T-helper 1 cell treated with Interleukin-12 subunit alpha and Interleukin-12 subunit beta and Interleukin-4 antibody, amounts not matched to agents 30 ng/mL and 1 ng/mL, for 36 hours (primary cell): ENCODE measurements around the gene SIRPG. TPM values are rescaled to one million over a fixed set of nuclear protein-coding genes. Genes with fewer than 3 reads are reported as not detected.
"Not testable (repeated sequence)": the region's sequence is repeated elsewhere in the genome, so short reads cannot be mapped to it uniquely, and the experiment has no call there.

Source experiments
- intact Hi-C: fragments of 100-400 bp; cut with micrococcal nuclease; formaldehyde crosslinking; loops from one replicate; pipeline ENCODE4 v1.15.1; 2024
- total RNA-seq: library from RNA; stranded (reverse); gene quantifications from 2 replicates; pipeline ENCODE4 v1.2.3, GENCODE V29; 2022

The SIRPG gene
- 70.5 and 70.7 TPM in 2 replicates for total RNA-seq

- intact Hi-C loops: loop anchor here (1.0 to 10.0 kb wide), 7 partner anchors 15 to 823 kb away; partner anchors contain the start of genes FAM110A, NSFL1C, SIRPB1 and STK35
Observed at GRCh38 chr20:1657556-1658334, at the start of gene SIRPG. Gene SIRPG, minus strand, starts transcription at chr20:1657779. Its CDS starts 65 bp downstream, at chr20:1657714.

- intact Hi-C loops: not testable (repeated sequence)
Observed at GRCh38 chr20:1706887-1707286, 49.3 kb upstream of the SIRPG start.

- intact Hi-C loops: no loop called here
Observed at GRCh38 chr20:1706079-1706478, 48.5 kb upstream of the SIRPG start.

GRCh38 chr20:1702855-1703254 is 45.3 kb upstream of the SIRPG start:
- intact Hi-C loops: no loop called here

GRCh38 chr20:1702328-1702727 is 44.7 kb upstream of the SIRPG start:
- intact Hi-C loops: no loop called here

GRCh38 chr20:1700990-1701389 is 43.4 kb upstream of the SIRPG start:
- intact Hi-C loops: no loop called here

GRCh38 chr20:1697592-1697991 is 40.0 kb upstream of the SIRPG start:
- intact Hi-C loops: no loop called here

GRCh38 chr20:1696521-1697209 is 39.1 kb upstream of the SIRPG start:
- intact Hi-C loops: loop anchor here (1.0 kb wide), 1 partner anchor 22 kb away; no protein-coding TSS in a partner anchor

GRCh38 chr20:1694672-1695071 is 37.1 kb upstream of the SIRPG start:
- intact Hi-C loops: no loop called here

- intact Hi-C loops: no loop called here
Observed at GRCh38 chr20:1693427-1693826, 35.8 kb upstream of the SIRPG start.

- intact Hi-C loops: loop anchor here (5.0 to 10.0 kb wide), 3 partner anchors 37 to 835 kb away; no protein-coding TSS in a partner anchor
Observed at GRCh38 chr20:1689721-1690120, 32.1 kb upstream of the SIRPG start.

GRCh38 chr20:1688886-1689538 is 31.4 kb upstream of the SIRPG start:
- intact Hi-C loops: loop anchor here (5.0 to 10.0 kb wide), 3 partner anchors 37 to 836 kb away; no protein-coding TSS in a partner anchor

GRCh38 chr20:1687053-1687452 is 29.5 kb upstream of the SIRPG start:
- intact Hi-C loops: loop anchor here (5.0 to 10.0 kb wide), 3 partner anchors 35 to 838 kb away; no protein-coding TSS in a partner anchor

GRCh38 chr20:1686151-1686748 is 28.7 kb upstream of the SIRPG start:
- intact Hi-C loops: loop anchor here (1.0 to 10.0 kb wide), 4 partner anchors 12 to 839 kb away; no protein-coding TSS in a partner anchor

- intact Hi-C loops: loop anchor here (1.0 to 10.0 kb wide), 5 partner anchors 11 to 839 kb away; no protein-coding TSS in a partner anchor
Observed at GRCh38 chr20:1685304-1686052, 27.9 kb upstream of the SIRPG start.

- intact Hi-C loops: loop anchor here (2.0 to 10.0 kb wide), 4 partner anchors 24 to 840 kb away; no protein-coding TSS in a partner anchor
Observed at GRCh38 chr20:1684872-1685271, 27.3 kb upstream of the SIRPG start.

- intact Hi-C loops: no loop called here
Observed at GRCh38 chr20:1676650-1677049, 19.1 kb upstream of the SIRPG start.

GRCh38 chr20:1674990-1675780 is 17.6 kb upstream of the SIRPG start:
- intact Hi-C loops: loop anchor here (1.0 kb wide), 3 partner anchors 11 to 21 kb away; no protein-coding TSS in a partner anchor

GRCh38 chr20:1674361-1674760 is 16.8 kb upstream of the SIRPG start:
- intact Hi-C loops: loop anchor here (1.0 kb wide), 3 partner anchors 12 to 22 kb away; no protein-coding TSS in a partner anchor
